Panc1 (cell line): ENCODE data around the gene PPFIA1. TPM values are rescaled to one million over a fixed set of nuclear protein-coding genes. Genes with fewer than 3 reads are reported as not detected.

ENCODE experiments used
- ATAC-seq: fragments of 200-7000 bp; cut with Tn5 transposase; 2 replicates; pipeline ENCODE4 v1.9.1; 2020; ENCODE audit warnings: mild to moderate bottlenecking, moderate library complexity
- BruUV-seq: library from RNA; stranded (reverse); fragments of 400-500 nt; replicated peaks from 2 replicates; lab custom pipeline; 2021; lab: Mats Ljungman, UMichigan
- CTCF ChIA-PET: fragments of 300-600 bp; sonication (Branson Sonifier 250); formaldehyde crosslinking; loops from one replicate; lab custom pipeline; 2022; ENCODE audit warnings: antibody characterized with exemption; lab: Charles Lee
- POLR2A ChIA-PET: fragments of 300-600 bp; sonication (Branson Sonifier 250); formaldehyde crosslinking; loops from one replicate; lab custom pipeline; 2022; ENCODE audit warnings: antibody characterized with exemption; lab: Charles Lee
- DNase-seq: peaks from one replicate; pipeline ENCODE4 v3.0.0-alpha.2; 2010; ENCODE audit warnings: low read depth, low spot score
- H3K27ac ChIP-seq: 2 replicates; pipeline ENCODE4 v1.5.1; 2011; ENCODE audit warnings: mild to moderate bottlenecking, low read length, inconsistent platforms
- H3K27me3 ChIP-seq: fragments of 200-500 bp; sonication (Bioruptor generic); 2 replicates; pipeline ENCODE4 v1.6.0; 2014; ENCODE audit warnings: low read length, inconsistent platforms; ENCODE audit not compliant: control insufficient read depth, insufficient read depth
- H3K36me3 ChIP-seq: fragments of 200-500 bp; sonication (Bioruptor generic); 2 replicates; pipeline ENCODE4 v1.5.1; 2014; ENCODE audit warnings: inconsistent platforms, mild to moderate bottlenecking, low read length, moderate library complexity; ENCODE audit not compliant: control insufficient read depth, insufficient read depth
- H3K4me1 ChIP-seq: 2 replicates; pipeline ENCODE4 v1.5.1; 2011; ENCODE audit warnings: inconsistent platforms, mild to moderate bottlenecking, low read length, moderate library complexity; ENCODE audit not compliant: control insufficient read depth, insufficient read depth
- H3K4me3 ChIP-seq, 2 experiments: 2 replicates each; pipeline ENCODE4 v1.5.1; 2011 to 2012; ENCODE audit warnings: low read depth in 2 of 2, low read length in 2 of 2, mild to moderate bottlenecking in 2 of 2, inconsistent platforms in 1 of 2, moderate library complexity in 1 of 2
- H3K9me3 ChIP-seq: fragments of 200-500 bp; sonication (Bioruptor generic); 2 replicates; pipeline ENCODE4 v1.5.1; 2014; ENCODE audit warnings: low read depth, mild to moderate bottlenecking, inconsistent platforms, low read length, moderate library complexity; ENCODE audit not compliant: control insufficient read depth, insufficient read depth
- POLR2AphosphoS5 ChIP-seq: IDR thresholded peaks from 2 replicates; pipeline ENCODE4 v1.6.1; 2012; ENCODE audit warnings: mild to moderate bottlenecking, low read depth, low read length, moderate library complexity
- SIN3A ChIP-seq: IDR thresholded peaks from 2 replicates; pipeline ENCODE4 v1.6.1; 2012; ENCODE audit warnings: low read depth, mild to moderate bottlenecking, low read length, moderate library complexity, borderline replicate concordance; ENCODE audit not compliant: insufficient read depth
- TCF7L2 ChIP-seq: IDR thresholded peaks from 2 replicates; pipeline ENCODE4 v1.6.1; 2011; ENCODE audit warnings: mild to moderate bottlenecking, low read depth, low read length, inconsistent platforms
- in situ Hi-C: cut with HindIII; loops from 2 replicates; pipeline ENCODE4 v1.10.0; 2016; ENCODE audit warnings: low sequenced_read_pairs, low pct_unique_long_range_greater_than_20kb
- intact Hi-C: fragments of 100-400 bp; cut with micrococcal nuclease; formaldehyde crosslinking; loops from one replicate; pipeline ENCODE4 v1.10.0; 2022; ENCODE audit not compliant: unreplicated experiment
- total RNA-seq: library from RNA; stranded (reverse); gene quantifications from one replicate; pipeline ENCODE4 v1.2.1, GENCODE V29; 2021; ENCODE audit not compliant: unreplicated experiment
- TF ChIP-seq, protein P1 (sequence below), 2 experiments: IDR thresholded peaks; 2 replicates each; pipeline ENCODE4 v1.6.1; 2011 to 2012; ENCODE audit warnings: low read depth in 2 of 2, control low read depth in 1 of 2, low read length in 1 of 2, mild to moderate bottlenecking in 1 of 2, moderate library complexity in 1 of 2; ENCODE audit not compliant: insufficient read depth in 1 of 2
- TF ChIP-seq, protein P2 (sequence below): fragments of 450-650 bp; IDR thresholded peaks from 2 replicates; pipeline ENCODE4 v1.5.1; 2017; ENCODE audit warnings: mild to moderate bottlenecking

PPFIA1 gene
- total RNA-seq, 1 experiment from 2014 or later, result 101 TPM

DNA sequence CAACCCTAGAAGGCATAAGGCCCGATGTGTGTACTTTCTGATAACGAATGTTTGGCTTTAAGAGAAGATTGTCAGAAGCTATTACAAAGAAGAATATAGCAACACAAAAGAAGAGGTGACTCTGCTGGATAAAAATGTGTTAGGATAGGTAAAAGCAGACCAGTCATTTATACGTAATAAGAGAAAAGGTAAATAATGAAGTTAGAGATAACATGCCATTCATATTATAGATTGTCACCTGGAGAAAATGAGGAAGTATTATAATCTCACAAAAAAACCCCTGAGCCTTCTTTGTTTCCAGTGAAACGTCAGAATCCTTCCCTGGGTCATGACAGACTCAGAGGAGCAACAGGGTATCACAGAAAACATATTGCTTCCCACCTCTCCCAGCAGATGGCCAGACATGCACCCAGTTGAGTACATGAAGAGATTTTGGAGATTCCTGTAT is 36.1 kb downstream of the PPFIA1 start:
- ATAC-seq, result peak; percentile 61; the same call in 1 of the 2 replicates
- in situ Hi-C loops (no loop called here), intact Hi-C loops (no loop called here)

DNA sequence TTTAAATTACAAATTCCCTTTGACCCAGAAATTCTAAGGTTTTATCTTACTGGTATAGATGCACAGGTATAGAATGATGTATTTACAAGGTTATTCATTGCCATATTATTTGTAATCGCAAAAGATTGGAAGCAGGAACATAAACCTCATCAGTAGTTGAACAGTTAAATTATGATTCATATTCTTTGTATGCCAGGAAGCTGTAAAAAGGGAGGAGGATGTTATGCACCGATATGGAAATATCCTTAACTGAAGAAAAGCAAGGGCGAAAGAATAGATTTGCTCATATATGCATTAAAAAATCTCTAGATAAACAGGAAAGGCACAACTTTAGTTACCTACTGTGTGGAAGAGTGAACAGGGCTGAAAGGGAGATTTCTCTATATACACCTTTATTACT is 36.7 kb downstream of the PPFIA1 start:
- Histone ChIP-seq H3K4me1 (peaks cover 24% of the 10 kb centered on the region), H3K27ac (no peak overlapping the region), H3K4me3 (no peak overlapping the region), H3K27me3 (no peaks in the 10 kb centered on the region), H3K9me3 (no peaks in the 10 kb centered on the region), H3K36me3 (no peaks in the 10 kb centered on the region)
- in situ Hi-C loops, result no loop called here
- POLR2A ChIA-PET, result interaction anchor here (0.6 kb wide), 1 partner anchor 63 kb away, joined by 3 read pairs; no protein-coding TSS in a partner anchor
- no TSS peak for BruUV-seq
- ATAC-seq (peak; percentile 41; the same call in 1 of the 2 replicates), DNase-seq (no peak)
- TF ChIP-seq POLR2AphosphoS5 (no peak), SIN3A (no peak), TCF7L2 (no peak)
- TF ChIP-seq, protein P1, sequence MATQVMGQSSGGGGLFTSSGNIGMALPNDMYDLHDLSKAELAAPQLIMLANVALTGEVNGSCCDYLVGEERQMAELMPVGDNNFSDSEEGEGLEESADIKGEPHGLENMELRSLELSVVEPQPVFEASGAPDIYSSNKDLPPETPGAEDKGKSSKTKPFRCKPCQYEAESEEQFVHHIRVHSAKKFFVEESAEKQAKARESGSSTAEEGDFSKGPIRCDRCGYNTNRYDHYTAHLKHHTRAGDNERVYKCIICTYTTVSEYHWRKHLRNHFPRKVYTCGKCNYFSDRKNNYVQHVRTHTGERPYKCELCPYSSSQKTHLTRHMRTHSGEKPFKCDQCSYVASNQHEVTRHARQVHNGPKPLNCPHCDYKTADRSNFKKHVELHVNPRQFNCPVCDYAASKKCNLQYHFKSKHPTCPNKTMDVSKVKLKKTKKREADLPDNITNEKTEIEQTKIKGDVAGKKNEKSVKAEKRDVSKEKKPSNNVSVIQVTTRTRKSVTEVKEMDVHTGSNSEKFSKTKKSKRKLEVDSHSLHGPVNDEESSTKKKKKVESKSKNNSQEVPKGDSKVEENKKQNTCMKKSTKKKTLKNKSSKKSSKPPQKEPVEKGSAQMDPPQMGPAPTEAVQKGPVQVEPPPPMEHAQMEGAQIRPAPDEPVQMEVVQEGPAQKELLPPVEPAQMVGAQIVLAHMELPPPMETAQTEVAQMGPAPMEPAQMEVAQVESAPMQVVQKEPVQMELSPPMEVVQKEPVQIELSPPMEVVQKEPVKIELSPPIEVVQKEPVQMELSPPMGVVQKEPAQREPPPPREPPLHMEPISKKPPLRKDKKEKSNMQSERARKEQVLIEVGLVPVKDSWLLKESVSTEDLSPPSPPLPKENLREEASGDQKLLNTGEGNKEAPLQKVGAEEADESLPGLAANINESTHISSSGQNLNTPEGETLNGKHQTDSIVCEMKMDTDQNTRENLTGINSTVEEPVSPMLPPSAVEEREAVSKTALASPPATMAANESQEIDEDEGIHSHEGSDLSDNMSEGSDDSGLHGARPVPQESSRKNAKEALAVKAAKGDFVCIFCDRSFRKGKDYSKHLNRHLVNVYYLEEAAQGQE (IDR thresholded peaks at IDR 0.05; ENCODE audit: insufficient read depth in 1 of 2, low read depth in 2 of 2, low read length in 1 of 2), result no peak
- TF ChIP-seq, protein P2, sequence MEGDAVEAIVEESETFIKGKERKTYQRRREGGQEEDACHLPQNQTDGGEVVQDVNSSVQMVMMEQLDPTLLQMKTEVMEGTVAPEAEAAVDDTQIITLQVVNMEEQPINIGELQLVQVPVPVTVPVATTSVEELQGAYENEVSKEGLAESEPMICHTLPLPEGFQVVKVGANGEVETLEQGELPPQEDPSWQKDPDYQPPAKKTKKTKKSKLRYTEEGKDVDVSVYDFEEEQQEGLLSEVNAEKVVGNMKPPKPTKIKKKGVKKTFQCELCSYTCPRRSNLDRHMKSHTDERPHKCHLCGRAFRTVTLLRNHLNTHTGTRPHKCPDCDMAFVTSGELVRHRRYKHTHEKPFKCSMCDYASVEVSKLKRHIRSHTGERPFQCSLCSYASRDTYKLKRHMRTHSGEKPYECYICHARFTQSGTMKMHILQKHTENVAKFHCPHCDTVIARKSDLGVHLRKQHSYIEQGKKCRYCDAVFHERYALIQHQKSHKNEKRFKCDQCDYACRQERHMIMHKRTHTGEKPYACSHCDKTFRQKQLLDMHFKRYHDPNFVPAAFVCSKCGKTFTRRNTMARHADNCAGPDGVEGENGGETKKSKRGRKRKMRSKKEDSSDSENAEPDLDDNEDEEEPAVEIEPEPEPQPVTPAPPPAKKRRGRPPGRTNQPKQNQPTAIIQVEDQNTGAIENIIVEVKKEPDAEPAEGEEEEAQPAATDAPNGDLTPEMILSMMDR, result no peak
- CTCF ChIA-PET, result no interaction called here
- intact Hi-C loops, result no loop called here

More for the DNA sequence above, 36.1 kb downstream of the PPFIA1 start:
- no peak for DNase-seq
- Histone ChIP-seq H3K4me1 (peaks cover 24% of the 10 kb centered on the region), H3K9me3 (no peaks in the 10 kb centered on the region), H3K36me3 (no peaks in the 10 kb centered on the region), H3K27me3 (no peaks in the 10 kb centered on the region), H3K27ac (no peak overlapping the region), H3K4me3 (no peak overlapping the region)
- BruUV-seq, result no TSS peak
- TF ChIP-seq, protein P1 (IDR thresholded peaks at IDR 0.05; ENCODE audit: insufficient read depth in 1 of 2, low read depth in 2 of 2, low read length in 1 of 2), result no peak
- TF ChIP-seq POLR2AphosphoS5, result no peak
- TF ChIP-seq, protein P2, result no peak
- no peak for TF ChIP-seq SIN3A
- TF ChIP-seq TCF7L2, result no peak
- ChIA-PET CTCF (no interaction called here), POLR2A (no interaction called here)
